Body of pancreas (tissue), 4 donors: Measurements from ENCODE around the gene NCAM2.

Source experiments
- CTCF ChIP-seq, 7 experiments: fragments of 450-650 bp in 4 of 7; fragments of 200-600 bp in 3 of 7; sonication (generic) in 3 of 7; IDR thresholded peaks; one replicate each; pipeline ENCODE4 v1.5.1; 2016 to 2019; ENCODE audit warnings: antibody characterized with exemption in 7 of 7
- POLR2A ChIP-seq, 3 donors: fragments of 450-650 bp; IDR thresholded peaks; one replicate each; pipeline ENCODE4 v1.6.1; 2016; ENCODE audit warnings: antibody characterized with exemption in 3 of 3, mild to moderate bottlenecking in 2 of 3

- peak; percentile 16 to 54 (median 46) for TF ChIP-seq CTCF (IDR thresholded peaks at IDR 0.05)
- TF ChIP-seq POLR2A (IDR thresholded peaks at IDR 0.05): no peak
Observed at GRCh38 chr21:21163904-21164303, 165.7 kb downstream of the NCAM2 start.
